Measurements from ENCODE around the gene RUNX2.

- no peak for TF ChIP-seq CTCF (conservative IDR thresholded peaks at IDR 0.05; ENCODE audit: low read depth, low read length)
- no peak for TF ChIP-seq EZH2 (IDR thresholded peaks at IDR 0.05; ENCODE audit: low read length, unreplicated experiment)
These were observed 224.4 kb downstream of the RUNX2 start for GRCh38 chr6:45552536-45552935.

Data from PC-3 (cell line).